HEK293T (cell line): ENCODE data around the gene KISS1R.

Experiments
- CTCF ChIA-PET: fragments of 350-600 bp; formaldehyde crosslinking; extraction: SDS; loops from one replicate; lab custom pipeline; 2021; ENCODE audit warnings: antibody characterized with exemption, inconsistent platforms; lab: Yijun Ruan, JAX
- POLR2A ChIA-PET: fragments of 350-600 bp; formaldehyde crosslinking; extraction: SDS; loops from one replicate; lab custom pipeline; 2020; ENCODE audit warnings: antibody characterized with exemption, inconsistent platforms; lab: Yijun Ruan, JAX
- DNase-seq: peaks from one replicate; pipeline ENCODE4 v3.0.0; 2012; ENCODE audit warnings: mixed read lengths; ENCODE audit errors: extremely low spot score
- ARNT ChIP-seq: fragments of 450-650 bp; IDR thresholded peaks from 2 replicates; pipeline ENCODE4 v1.6.1; 2017; ENCODE audit warnings: mild to moderate bottlenecking
- BHLHE40 ChIP-seq: fragments of 450-650 bp; IDR thresholded peaks from 2 replicates; pipeline ENCODE4 v1.6.1; 2016; ENCODE audit warnings: mild to moderate bottlenecking, moderate library complexity, borderline replicate concordance
- CTBP1 ChIP-seq: fragments of 450-650 bp; IDR thresholded peaks from 2 replicates; pipeline ENCODE4 v1.6.1; 2016; ENCODE audit warnings: borderline replicate concordance
- ELF4 ChIP-seq: fragments of 450-650 bp; IDR thresholded peaks from 2 replicates; pipeline ENCODE4 v1.6.1; 2017; ENCODE audit warnings: antibody characterized with exemption
- FOXA1 ChIP-seq: fragments of 450-650 bp; IDR thresholded peaks from 2 replicates; pipeline ENCODE4 v1.6.1; 2016; ENCODE audit warnings: mild to moderate bottlenecking
- FOXK2 ChIP-seq: fragments of 450-650 bp; IDR thresholded peaks from 2 replicates; pipeline ENCODE4 v1.6.1; 2016; ENCODE audit warnings: mild to moderate bottlenecking
- FOXM1 ChIP-seq: fragments of 450-650 bp; IDR thresholded peaks from 2 replicates; pipeline ENCODE4 v1.6.1; 2017; ENCODE audit warnings: mild to moderate bottlenecking, borderline replicate concordance
- HDGF ChIP-seq: fragments of 450-650 bp; IDR thresholded peaks from 2 replicates; pipeline ENCODE4 v1.6.1; 2017; ENCODE audit warnings: antibody characterized with exemption, borderline replicate concordance
- L3MBTL2 ChIP-seq: fragments of 450-650 bp; conservative IDR thresholded peaks from 2 replicates; pipeline ENCODE4 v1.6.1; 2016; ENCODE audit warnings: mild to moderate bottlenecking
- LEF1 ChIP-seq: fragments of 450-650 bp; IDR thresholded peaks from 2 replicates; pipeline ENCODE4 v1.6.1; 2017; ENCODE audit warnings: mild to moderate bottlenecking, borderline replicate concordance
- NFRKB ChIP-seq: fragments of 450-650 bp; IDR thresholded peaks from 2 replicates; pipeline ENCODE4 v1.6.1; 2016; ENCODE audit warnings: mild to moderate bottlenecking, moderate library complexity
- SP1 ChIP-seq: fragments of 450-650 bp; IDR thresholded peaks from 2 replicates; pipeline ENCODE4 v1.6.1; 2017
- SUZ12 ChIP-seq: fragments of 450-650 bp; IDR thresholded peaks from 2 replicates; pipeline ENCODE4 v1.6.1; 2016; ENCODE audit warnings: mild to moderate bottlenecking
- TARDBP ChIP-seq: fragments of 450-650 bp; IDR thresholded peaks from 2 replicates; pipeline ENCODE4 v1.6.1; 2016
- ZNF384 ChIP-seq: fragments of 450-650 bp; IDR thresholded peaks from 2 replicates; pipeline ENCODE4 v1.6.1; 2016
- TF ChIP-seq, protein P1 (sequence below): fragments of 450-650 bp; IDR thresholded peaks from 2 replicates; pipeline ENCODE4 v1.6.1; 2016

Gene KISS1R

DNA sequence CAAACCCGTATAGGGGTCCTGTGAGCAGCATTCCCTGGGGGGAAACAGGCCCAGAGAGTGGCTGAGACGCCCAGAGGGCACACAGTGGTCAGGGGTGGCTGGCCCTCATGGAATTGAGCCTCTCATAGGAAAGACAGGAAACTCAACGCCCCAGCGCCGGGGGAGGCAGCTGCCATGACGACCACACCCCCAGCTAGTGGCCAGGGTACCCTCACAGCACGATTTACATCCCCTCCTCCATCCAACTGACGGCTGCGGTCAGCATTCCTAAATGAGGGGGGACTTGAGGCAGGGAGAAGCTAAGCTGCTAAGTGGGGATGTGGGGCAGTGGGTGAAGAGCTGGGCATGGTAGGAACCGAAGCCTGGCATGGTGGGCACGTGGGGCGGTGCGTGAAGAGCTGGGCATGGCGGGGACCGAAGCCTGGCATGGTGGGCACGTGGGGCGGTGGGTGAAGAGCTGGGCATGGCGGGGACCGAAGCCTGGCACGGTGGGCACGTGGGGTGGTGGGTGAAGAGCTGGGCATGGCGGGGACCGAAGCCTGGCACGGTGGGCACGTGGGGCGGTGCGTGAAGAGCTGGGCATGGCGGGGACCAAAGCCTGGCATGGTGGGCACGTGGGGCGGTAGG, 34.1 kb upstream of the KISS1R start:
- POLR2A ChIA-PET, result interaction anchor here (1.5 kb wide), 1 partner anchor 10 kb away, joined by 4 read pairs; the partner anchor contains the start of genes MED16 and RNU6-9
- TF ChIP-seq BHLHE40 (no peak), HDGF (no peak), ELF4 (no peak), CTBP1 (no peak)
- DNase-seq, result no peak
- CTCF ChIA-PET, result no interaction called here

DNA sequence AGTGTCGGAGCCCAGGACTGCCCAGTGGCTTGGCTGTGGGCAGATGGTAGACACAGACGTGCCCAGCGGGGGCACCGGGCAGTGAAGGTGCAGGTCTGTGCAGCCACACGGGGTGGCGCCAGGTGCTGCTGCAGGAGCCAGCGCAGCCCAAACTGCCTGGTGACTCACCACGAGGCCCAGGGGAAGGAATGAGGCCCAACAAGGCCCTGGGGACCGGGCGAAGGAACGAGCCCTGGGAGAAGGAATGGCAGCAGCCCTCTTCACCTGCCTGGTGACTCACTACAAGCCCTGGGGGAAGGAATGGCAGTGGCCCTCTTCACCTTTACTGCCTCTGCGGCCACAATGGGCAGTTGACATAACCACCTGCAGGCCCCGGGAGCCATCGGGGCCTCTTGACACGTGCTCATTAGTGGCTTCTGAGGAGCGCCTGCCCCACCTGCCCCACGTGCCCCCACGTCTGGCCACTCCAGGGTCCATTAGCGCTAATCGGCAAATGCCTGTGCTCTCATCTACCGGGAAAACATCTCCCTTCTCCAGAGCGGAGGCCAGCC, 33.4 kb upstream of the KISS1R start:
- POLR2A ChIA-PET, result interaction anchor here (1.5 kb wide), 1 partner anchor 9 kb away, joined by 4 read pairs; the partner anchor contains the start of genes MED16 and RNU6-9

DNA sequence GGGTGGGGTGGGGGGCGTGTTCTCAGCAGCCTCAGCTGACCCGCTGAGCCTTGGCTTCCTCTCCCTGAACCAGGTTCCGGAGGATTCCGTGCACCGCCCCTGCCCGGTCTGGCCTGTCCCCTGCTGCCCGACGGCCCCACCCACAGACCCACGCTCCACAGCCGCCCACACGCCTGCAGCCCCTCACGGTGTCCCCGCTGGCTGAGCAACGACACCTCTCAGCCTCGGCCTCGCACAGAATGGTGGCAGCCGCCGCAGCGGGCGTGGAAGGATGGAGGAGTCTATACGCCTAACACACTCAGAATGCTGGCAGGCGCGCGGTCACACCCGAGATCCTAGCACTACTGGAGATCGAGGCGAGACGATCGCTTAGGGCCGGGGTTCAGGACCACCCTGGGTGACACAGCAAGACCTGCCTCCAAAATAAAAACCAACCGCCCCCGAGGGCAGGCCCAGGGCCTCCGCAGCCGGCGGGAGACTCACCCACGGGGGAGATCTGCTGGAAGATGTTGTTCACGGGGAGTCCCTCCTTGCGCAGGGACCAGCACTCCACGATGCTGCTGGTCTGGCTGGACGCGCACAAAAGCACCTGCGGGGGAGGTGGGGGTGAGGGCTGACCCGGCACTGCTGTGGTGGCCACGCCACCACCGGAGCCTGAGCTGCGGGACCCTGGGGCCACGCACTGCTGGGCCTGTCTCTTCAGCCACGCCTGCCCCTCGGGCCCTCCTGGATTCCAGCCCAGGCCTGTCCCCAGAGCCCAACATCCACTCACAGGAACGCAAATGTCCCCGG, 32.5 kb upstream of the KISS1R start:
- CTCF ChIA-PET, result no interaction called here
- TF ChIP-seq, protein P1, sequence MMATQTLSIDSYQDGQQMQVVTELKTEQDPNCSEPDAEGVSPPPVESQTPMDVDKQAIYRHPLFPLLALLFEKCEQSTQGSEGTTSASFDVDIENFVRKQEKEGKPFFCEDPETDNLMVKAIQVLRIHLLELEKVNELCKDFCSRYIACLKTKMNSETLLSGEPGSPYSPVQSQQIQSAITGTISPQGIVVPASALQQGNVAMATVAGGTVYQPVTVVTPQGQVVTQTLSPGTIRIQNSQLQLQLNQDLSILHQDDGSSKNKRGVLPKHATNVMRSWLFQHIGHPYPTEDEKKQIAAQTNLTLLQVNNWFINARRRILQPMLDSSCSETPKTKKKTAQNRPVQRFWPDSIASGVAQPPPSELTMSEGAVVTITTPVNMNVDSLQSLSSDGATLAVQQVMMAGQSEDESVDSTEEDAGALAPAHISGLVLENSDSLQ, result no peak
- TF ChIP-seq ARNT (no peak), FOXA1 (no peak), FOXM1 (no peak), SUZ12 (no peak), BHLHE40 (no peak), LEF1 (no peak), TARDBP (no peak), FOXK2 (no peak), ELF4 (no peak)
- POLR2A ChIA-PET, result no interaction called here
- no peak for DNase-seq

More for the DNA sequence above, 33.4 kb upstream of the KISS1R start:
- DNase-seq, result no peak
- no peak for TF ChIP-seq NFRKB
- CTCF ChIA-PET, result interaction anchor here (0.5 kb wide), 1 partner anchor 10 kb away, joined by 4 read pairs; no protein-coding TSS in a partner anchor

DNA sequence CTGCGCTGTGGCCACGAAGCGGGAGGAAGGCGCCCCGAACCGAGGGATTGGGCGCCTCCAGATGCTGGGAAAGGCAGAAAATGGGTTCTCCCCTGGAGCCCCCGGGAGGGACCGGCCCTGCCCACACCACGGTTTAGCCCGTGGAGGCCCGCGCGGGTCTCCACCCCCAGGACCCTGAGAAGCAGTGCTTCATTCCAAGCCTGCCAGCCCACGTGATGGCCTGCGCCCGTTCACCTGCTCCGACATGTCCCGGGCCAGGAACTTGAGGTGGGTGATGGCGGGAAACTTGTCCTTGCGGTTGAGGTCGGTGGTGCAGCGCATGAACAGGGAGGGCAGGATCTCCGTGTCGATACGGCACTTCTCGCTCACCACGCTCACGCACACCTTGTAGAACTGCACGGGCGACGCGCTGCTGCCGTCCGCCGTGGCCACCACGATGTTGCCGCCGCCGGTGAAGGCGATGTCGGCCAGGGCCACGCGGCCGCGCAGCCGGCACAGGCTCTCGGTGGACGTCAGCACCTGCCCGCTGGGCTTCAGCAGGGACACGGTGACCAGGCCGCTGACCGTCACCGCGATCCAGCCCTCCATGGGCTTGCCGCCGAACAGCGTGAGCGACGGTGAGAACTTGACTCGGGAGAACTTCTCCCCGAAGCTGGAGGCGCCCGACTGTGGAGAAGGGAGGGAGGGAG, 31.5 kb upstream of the KISS1R start:
- DNase-seq, result no peak
- CTCF ChIA-PET, result no interaction called here
- POLR2A ChIA-PET, result no interaction called here
- TF ChIP-seq HDGF (no peak), SP1 (no peak), ARNT (no peak), FOXK2 (no peak), LEF1 (no peak), FOXM1 (no peak), FOXA1 (no peak), SUZ12 (no peak), NFRKB (no peak), BHLHE40 (no peak), ELF4 (no peak), CTBP1 (no peak), TARDBP (no peak), L3MBTL2 (no peak), ZNF384 (no peak)
- TF ChIP-seq, protein P1, result no peak

DNA sequence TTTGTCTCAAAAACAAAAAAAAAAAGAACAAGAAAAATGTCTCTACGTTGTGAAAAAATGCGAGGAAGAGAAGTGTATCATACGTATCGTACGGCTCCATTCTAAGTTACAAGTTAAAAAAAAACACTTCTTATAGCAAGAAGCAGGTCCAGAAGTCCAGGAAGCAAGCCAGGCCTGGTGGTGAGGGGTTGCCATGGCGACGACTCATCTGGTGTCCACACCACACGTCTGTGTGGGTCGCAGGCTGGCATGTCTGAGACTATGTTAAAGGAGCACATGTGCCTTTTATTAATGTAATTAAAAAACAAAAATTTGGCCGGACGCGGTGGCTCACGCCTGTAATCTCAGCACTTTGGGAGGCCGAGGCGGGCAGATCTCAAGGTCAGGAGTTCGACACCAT, 30.1 kb upstream of the KISS1R start:
- POLR2A ChIA-PET, result no interaction called here
- no peak for TF ChIP-seq FOXA1
- TF ChIP-seq HDGF, result no peak
- TF ChIP-seq ARNT, result no peak
- TF ChIP-seq FOXK2, result no peak
- CTCF ChIA-PET, result no interaction called here
- DNase-seq, result no peak

DNA sequence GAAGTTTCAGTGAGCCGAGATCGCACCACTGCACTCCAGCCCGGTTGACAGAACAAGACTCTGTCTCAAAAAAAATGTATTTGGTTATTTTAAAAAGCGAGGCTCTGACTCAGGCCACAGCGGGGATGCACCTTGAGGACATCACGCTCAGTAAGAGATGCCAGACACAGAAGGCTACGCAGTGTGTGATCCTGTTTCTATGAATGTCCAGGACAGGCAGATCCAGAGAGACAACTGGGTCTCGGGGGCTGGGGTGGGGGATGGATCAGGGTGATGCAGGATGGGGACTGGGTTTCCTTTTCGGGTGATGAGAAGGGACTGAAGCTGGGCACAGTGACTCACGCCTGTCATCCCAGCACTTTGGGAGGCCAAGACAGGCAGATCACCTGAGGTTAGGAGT, 29.5 kb upstream of the KISS1R start:
- ChIA-PET POLR2A (no interaction called here), CTCF (no interaction called here)
- no peak for DNase-seq
- TF ChIP-seq FOXA1, result no peak
- TF ChIP-seq LEF1, result no peak
- no peak for TF ChIP-seq FOXM1
- no peak for TF ChIP-seq ZNF384
- TF ChIP-seq ELF4, result no peak
- TF ChIP-seq ARNT, result no peak
- TF ChIP-seq BHLHE40, result no peak
- no peak for TF ChIP-seq HDGF
- TF ChIP-seq, protein P1, result no peak
- no peak for TF ChIP-seq NFRKB
- no peak for TF ChIP-seq CTBP1
- TF ChIP-seq SUZ12, result no peak
- TF ChIP-seq FOXK2, result no peak
- no peak for TF ChIP-seq SP1
- no peak for TF ChIP-seq L3MBTL2
- TF ChIP-seq TARDBP, result no peak
